Stimulated activated CD8-positive, alpha-beta memory T cell treated with anti-CD3 and anti-CD28 coated beads, Interleukin-2, amount 100 ng/mL, for 1 hour (primary cell): ENCODE results near the gene SLX1B.
"Not testable (repeated sequence)": the region's sequence is repeated elsewhere in the genome, so short reads cannot be mapped to it uniquely, and the experiment has no call there.

Experiments
- DNase-seq, 2 donors: peaks; one replicate each; pipeline ENCODE4 v3.0.0-alpha.2; 2020; ENCODE audit warnings: low read depth in 2 of 2

SLX1B gene

DNA sequence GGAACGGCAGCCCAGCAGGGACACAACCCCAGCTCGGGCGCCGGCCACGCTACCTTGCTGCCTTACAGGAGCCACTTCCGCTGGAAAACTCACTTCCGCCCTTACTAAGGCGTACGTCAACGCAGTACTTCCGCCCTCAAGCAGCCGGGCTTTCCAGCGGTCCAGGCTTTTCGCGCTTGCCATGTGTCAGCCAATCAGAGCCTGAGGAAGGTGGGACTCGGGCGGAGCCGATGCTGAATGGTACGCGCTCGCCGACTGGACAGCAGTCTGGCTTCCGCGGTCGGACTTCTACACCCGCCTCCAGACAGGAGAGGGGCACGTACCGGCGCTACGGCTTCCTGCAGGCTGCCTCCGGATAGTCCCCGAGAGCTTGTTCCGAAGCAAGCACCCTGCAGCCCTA lies at the start of gene SLX1B, which contains the start of gene BOLA2:
SLX1B (plus strand) TSS at position 265 of the 400 bp plus-strand sequence.
BOLA2 (minus strand) TSS at position 83 of the 400 bp plus-strand sequence. CDS start 98 bp downstream, outside the sequence.
- DNase-seq, result not testable (repeated sequence)

DNA sequence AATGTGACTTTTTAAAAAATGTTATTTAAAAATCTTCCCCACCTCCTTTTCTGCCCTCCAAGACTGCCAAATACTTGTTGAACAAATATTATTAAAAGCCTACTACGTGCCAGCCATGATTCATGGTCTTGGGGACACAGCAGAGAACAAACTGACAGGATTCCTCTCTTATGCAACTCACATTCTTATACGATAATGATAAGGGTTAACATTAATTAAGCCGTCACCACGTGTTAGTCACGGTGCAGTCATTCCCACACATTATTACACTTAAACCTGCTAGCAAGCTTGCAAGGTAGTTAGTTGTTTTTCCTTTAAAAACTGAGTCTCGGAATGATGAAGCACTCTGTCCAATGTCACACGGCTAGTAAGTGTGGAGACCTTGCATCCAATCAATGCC lies 49.1 kb upstream of the SLX1B start:
- DNase-seq, result not testable (repeated sequence)

DNA sequence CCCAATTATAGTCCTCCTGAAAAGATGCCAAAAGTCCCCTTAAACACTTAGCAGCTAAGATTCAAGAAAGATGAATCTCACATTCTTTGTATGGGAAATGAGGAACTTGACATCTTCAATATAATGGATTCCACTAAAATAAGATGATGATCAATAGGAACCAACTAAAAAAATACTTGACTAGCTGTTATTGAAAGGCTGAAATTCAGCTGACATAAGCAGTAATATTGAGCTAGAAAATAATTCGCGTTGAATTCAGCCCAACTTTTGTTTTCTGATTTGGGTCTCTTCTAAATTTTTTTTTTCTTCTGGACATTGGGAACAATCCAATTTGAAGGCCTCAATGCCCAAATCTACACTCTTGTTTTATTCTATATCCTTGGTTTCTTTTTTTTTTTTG lies 30.7 kb upstream of the SLX1B start:
- DNase-seq, result not testable (repeated sequence)

DNA sequence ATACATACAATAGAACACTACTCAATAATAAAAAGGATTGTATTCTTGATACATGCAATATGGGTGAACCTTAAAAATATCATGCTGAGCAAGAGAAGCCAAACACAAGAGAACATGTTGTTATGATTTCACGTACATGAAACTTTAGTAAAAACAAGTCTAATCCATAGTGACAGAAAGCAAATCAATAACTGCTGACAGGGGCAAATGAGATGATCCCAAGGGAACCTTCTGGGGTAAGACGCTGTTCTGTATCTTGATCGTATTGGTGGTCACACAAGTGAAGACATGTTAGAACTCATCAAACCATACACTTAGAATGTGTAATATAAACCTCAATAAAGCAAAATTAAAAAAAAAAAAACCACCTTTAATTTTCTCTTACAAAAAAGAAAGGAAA lies 28.9 kb upstream of the SLX1B start:
- not testable (repeated sequence) for DNase-seq

DNA sequence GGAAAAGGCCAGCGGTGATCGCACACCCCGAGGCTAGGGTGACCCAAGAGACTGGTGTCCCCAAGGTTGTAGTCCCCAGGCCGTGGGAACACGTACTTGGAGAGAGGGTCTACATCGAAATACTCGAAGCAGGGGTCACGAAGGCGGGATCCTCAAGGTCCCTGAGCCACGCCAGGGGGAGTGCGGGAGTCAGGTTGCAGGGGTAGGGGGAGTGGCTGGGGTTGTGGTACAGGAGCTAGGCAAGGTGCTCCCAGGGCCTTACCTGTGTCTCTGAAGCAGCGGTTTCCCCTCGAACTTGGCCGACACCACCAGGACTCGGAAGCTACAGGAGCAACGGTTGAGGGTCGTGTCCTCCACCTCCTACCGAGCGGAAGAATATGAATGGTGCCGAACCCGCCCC lies 579 bp upstream of the SLX1B start:
- not testable (repeated sequence) for DNase-seq

DNA sequence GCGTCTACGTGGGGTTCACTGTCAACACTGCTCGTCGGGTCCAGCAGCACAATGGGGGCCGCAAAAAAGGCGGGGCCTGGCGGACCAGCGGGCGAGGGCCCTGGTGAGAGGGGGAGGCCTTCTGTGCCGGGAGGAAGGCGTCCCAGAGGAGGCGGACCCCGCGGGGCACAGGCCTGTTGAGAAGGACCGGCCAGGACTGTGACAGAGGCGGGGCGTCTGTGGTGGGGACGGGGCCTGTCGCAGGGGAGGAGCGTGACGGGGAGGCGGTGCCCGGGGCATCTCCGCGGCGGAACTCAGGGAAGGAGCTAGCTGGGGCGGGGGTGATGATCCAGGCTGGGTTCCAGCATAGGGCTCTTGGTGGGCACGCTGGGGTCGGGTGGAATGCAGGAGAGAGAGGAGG lies 495 bp downstream of the SLX1B start:
- DNase-seq, result not testable (repeated sequence)

DNA sequence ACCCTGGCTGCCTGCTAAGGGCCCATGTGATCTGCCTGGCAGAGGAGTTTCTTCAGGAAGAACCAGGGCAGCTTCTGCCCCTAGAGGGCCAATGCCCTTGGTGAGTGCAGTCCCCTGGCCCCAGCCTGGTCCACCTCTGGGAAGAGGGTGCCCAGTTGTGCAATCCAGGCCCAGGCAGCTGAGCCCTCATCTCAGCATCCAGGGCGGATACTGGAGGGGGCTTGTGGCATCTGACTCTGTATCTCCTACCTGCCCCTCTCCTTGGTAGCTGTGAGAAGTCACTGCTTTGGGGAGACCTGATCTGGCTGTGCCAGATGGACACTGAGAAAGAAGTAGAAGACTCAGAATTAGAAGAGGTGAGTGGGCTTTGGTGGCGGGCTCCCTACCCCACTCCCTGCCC lies 3.3 kb downstream of the SLX1B start:
- DNase-seq, result not testable (repeated sequence)

DNA sequence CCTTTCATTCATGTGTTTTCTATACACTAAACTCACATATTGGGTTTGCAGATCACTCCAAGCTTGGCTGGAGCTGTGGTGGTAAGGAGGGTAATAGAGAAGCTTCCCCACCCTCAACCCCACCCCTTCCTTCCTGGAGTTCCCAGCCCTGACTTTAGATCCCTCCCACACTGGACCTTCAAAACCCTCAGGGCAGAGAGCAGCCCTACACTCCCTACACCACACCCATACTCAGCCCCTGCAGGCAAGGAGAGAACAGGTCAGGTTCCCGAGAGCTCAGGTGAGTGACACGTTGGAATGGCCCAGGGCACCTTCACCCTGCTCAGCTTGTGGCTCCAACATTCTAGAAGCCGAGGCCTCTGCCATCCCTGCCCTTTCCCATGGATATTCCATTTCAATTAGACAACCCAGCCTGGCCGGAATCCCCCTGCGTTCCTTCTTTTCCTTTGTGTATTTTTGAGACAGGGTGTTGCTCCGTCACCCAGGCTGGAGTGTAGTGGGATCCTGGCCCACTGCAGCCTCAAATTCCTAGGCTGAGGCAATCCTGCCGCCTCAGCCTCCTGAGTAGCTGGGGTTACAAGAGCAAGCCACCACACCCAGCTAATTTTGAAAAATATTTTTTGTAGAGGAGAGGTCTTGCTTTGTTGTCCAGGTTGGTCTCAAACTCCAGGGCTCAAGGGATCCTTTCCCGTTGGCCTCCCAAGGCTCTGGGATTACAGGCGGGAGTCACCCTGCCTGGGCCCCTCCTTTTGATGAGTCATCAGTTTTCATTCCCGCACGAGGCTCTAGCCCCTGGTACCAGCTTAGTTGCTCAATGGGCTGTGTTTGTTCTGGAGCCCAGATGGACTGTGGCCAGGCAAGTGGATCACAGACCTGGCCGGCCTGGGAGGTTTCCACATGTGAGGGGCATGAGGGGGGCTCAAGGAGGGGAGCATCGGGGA lies 5.6 kb downstream of the SLX1B start, which contains the start of gene SULT1A4:
SULT1A4 (plus strand) TSS at position 208 of the 941 bp plus-strand sequence. CDS start 1,473 bp downstream, outside the sequence.
- DNase-seq, result not testable (repeated sequence)

DNA sequence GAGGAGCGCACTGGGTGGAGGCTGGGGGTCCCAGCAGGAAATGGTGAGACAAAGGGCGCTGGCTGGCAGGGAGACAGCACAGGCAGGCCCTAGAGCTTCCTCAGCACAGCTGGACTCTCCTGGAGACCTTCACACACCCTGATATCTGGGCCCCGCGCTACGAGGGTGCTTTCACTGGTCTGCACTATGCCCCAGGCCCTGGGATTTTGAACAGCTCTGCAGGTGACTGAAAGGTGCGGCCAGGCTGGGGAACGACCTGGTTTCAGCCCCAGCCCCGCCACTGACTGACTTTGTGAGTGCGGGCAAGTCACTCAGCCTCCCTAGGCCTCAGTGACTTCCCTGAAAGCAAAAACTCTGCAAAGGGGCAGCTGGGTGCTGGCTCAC lies 6.3 kb downstream of the SLX1B start:
- not testable (repeated sequence) for DNase-seq

DNA sequence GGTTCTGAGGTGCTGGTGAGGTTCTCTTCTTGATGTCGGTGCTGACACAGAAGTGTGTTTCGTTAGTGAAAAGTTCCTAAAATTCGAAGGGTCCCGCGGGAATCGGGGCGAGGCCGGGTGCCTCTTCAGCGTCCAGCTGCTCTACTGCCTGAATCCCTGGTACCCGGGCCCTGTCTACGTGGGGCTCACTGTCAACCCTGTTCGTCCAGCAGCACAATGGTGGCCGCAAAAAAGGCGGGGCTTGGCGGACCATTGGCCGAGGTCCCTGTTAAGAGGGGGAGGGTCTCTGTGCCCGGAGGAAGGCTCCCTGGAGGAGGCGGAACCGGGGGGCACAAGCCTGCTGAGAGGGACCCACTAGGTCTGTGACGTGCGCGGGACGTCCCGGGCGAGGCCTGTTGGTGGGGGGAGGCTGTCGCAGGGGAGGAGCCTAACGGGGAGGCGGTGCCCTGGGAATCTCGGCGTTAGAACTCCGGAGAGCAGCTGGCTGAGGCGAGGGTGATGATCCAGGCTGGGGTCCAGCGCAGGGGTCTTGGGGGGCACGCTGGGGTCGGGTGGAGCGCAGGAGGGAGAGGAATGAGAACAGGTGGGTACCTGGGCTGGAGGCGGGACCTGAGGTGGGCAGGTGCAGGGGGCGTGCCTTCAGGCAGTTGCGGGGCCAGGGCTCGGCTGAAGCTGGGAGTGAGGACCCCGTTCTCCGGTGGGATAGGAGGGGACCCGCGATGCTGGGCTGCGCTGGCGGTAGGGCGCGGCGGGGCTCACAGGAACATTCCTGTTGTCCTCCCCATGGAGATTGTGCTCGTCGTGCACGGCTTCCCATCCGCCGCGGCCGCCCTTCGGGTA lies 11.9 kb downstream of the SLX1B start:
- not testable (repeated sequence) for DNase-seq

DNA sequence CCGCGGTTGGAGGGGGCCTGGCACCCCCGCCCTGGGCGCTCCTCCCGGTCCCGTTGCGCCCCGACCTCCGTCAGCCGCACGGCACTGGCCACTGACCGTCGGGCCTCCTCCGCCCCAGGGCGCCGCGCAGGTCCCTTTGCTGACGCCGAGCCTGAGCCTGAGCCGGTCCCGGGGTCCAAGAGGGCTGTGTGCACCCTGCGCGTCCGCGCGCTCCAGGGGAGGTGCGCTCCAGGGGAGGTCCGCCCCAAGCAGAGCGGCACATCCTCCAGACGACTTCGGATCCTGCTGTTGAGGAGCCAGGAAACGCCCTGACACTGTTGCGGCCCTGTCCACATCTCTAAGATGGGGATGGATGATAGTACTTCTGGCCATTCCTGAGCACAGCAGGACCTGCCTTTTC lies 12.6 kb downstream of the SLX1B start:
- DNase-seq, result not testable (repeated sequence)

DNA sequence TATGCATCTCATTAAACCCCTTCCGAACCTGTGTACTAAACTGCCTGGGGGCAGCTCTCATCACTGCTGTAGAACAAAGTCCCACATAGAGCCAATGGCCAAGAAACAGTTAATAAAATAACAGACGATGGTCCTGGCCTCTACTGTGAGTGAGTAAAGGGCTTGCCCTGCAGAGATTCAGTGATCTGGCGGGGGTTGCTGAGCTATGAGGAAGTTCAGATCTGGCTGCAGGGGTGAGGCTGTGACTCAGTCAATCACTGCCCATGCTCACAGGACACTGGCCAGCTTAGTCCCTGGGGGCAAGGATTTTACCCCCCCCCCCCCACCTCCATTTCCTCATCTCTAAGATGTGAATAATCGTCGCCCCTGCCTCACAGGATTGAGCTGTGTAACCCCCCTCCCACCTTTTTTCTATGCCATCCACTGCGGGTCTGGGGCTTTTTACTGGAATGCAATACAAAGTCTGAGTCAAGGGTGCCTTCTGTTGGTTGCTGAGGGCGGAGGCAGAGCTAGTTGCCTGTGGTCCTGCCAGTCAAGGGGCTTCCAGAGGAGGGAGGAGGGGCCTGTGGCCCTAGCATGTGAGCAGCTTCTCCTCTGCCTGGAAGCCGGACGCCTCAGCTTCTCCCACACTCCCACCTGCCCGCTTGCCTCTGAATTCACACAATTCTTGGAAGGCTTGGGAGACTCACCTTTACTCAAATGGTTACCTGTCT lies 13.5 kb downstream of the SLX1B start:
- not testable (repeated sequence) for DNase-seq

DNA sequence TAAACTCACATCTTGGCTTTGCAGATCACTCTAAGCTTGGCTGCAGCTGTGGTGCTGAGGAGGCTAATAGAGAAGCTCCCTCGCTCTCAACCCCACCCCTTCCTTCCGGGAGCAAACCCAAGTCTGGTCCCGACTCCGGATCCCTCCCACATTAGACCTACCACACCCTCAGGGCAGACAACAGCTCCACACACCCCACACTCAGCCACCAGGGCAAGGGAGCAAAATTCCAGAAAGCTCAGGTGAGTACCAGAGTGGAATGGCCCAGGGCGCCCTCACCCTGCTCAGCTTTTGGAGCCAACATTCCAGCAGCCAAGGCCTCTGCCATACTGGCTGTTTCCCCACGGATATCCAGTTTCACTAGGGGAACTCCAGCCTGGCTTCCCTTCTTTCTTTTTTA lies 15.3 kb downstream of the SLX1B start:
- peak in 1 of 2 donors; percentile 3 for DNase-seq

DNA sequence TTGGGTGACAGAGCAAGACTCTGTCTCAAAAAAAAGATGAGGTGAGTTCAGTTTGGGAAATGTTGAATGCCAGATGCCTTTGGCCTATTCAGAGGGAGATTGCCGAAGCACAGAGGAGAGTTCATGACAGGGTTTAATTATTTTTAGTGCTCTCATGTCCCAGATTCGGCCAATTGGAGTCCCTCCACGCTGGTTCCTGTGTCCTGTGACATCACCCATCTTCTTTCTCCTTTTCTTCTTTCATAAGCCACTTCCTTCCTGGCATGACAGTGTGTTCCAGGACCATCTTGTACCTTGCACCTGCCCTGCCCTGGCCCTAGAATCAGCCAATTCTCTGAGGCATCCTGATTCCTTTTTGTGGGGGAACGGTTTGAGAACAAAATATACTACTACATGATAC lies 17.7 kb downstream of the SLX1B start:
- DNase-seq, result not testable (repeated sequence)

DNA sequence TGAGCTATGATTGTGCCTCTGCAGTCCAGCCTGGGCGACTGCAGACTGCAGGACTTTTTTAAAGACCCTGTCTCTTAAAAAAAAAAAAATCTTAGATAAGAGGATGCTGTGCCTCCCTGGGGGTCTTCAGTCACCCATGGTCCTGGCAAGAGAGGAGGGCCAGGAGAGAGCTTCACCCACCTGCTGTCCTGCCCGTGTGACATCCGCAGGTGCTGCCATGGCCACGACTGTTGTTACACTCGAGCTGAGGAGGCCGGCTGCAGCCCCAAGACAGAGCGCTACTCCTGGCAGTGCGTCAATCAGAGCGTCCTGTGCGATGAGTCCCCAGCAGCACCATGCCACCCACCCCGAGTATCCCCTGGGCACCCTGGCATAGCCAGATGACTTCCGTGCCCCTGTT lies 27.9 kb downstream of the SLX1B start:
- not testable (repeated sequence) for DNase-seq

DNA sequence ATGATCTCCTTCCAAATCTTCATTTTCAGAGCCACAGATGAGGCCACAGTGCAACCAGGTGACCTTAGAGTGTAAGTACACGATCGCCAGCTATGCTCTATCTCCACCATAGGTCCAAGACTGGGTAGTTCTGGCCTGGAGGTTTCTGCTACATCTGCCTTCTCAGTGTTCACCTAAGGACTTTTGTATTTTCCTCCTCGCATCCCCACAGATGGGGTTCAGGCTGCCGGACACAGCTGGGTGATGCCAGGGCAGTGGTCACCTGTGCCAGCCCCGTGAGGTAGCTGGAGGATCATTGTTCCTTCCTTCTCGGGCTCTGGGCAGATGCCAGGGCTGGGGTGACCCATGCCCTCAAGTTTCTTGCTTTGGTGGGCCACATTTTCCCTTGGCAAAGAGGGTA lies 52.0 kb downstream of the SLX1B start, which contains the start of gene NPIPB12:
NPIPB12 (minus strand) TSS at position 101 of the 400 bp plus-strand sequence.
- DNase-seq, result not testable (repeated sequence)
